ENCODE measurements around the gene EMP1. TPM values are rescaled to one million over a fixed set of nuclear protein-coding genes. Genes with fewer than 3 reads are reported as not detected.
A peak's percentile ranks its signal among the peaks of the same experiment; 100 is the strongest.

EMP1 gene
- total and polyA plus RNA-seq, 2 of the 8 experiments (the other 6 are each of a cell fraction or from before 2014, with no cell fraction given), result 0.17 to 0.65 TPM

DNA sequence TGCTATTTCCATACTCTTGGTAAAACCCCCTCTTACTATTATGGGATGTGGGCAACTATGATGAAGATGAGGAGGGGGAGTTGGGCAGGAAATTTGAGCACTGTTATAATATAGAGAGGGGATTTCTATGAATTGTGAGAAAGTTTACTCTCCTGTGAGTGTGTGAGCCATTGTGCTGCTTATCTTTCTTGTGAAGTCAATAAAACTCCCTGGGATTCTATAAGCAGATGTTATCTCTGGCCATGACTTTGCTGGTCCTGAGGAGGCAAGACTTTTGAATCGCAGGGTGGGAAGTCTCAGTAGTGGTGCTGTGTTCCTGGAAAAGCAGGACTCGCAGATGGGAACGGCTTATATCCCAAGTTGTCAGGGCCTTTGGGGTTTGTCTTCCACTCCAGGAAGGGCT is 62.2 kb downstream of the EMP1 start:
- no peak overlapping the region for H2BK12ac ChIP-seq (ENCODE audit: low read depth, low read length)
- H3K27ac ChIP-seq (ENCODE audit: low read depth, low read length), result no peak overlapping the region
- no peak overlapping the region for H2AFZ ChIP-seq (ENCODE audit: low read length)
- 90% methylated on average over 3 of the region's 3 CpGs; no CpG with 5 or more reads in 1 of the 2 experiments for WGBS, 2 experiments (ENCODE audit: extremely low coverage in 1 of 2, insufficient coverage in 1 of 2, insufficient read length in 1 of 2, insufficient replicate concordance in 2 of 2, low coverage in 1 of 2, low lambda C conversion rate in 2 of 2, missing lambda C conversion rate in 1 of 2)
- H2AK5ac ChIP-seq (ENCODE audit: low read depth, low read length), result no peak overlapping the region
- no peaks in the 10 kb centered on the region for H3K79me2 ChIP-seq (ENCODE audit: control insufficient read depth in 1 of 2, insufficient read depth in 2 of 2, low read length in 2 of 2)
- H4K5ac ChIP-seq (ENCODE audit: insufficient read length, low read depth, low read length), result no peak overlapping the region
- H2BK20ac ChIP-seq (ENCODE audit: low read length), result peak overlapping the region; percentile 27; the same call in 1 of the 2 replicates
- no peak overlapping the region for H3K56ac ChIP-seq (replicated peaks; ENCODE audit: insufficient read length, low read depth, low read length)
- H3K23ac ChIP-seq (ENCODE audit: insufficient read length), result no peak overlapping the region
- H2BK5ac ChIP-seq (ENCODE audit: low read depth, low read length), result no peak overlapping the region; the same call in 1 of the 2 replicates
- TF ChIP-seq GABPA (IDR thresholded peaks at IDR 0.05; ENCODE audit: borderline replicate concordance, insufficient read depth, low read length) (no peak), TAF7 (optimal IDR thresholded peaks at IDR 0.05; ENCODE audit: borderline replicate concordance, low read depth, low read length) (peak; percentile 40)
- no peaks in the 10 kb centered on the region for H3K36me3 ChIP-seq (ENCODE audit: control insufficient read depth in 2 of 4, insufficient read depth in 4 of 4, low read length in 3 of 4)
- H3K4me2 ChIP-seq (ENCODE audit: insufficient read depth in 1 of 2, low read depth in 2 of 2, low read length in 2 of 2), result no peak overlapping the region
- no peak overlapping the region for H3K14ac ChIP-seq (ENCODE audit: insufficient read length)
- H2BK15ac ChIP-seq (ENCODE audit: low read length), result no peak overlapping the region
- H3K4ac ChIP-seq (replicated peaks; ENCODE audit: insufficient read length, low read depth, low read length), result no peak overlapping the region
- no peaks in the 10 kb centered on the region for H3K9me3 ChIP-seq (ENCODE audit: insufficient read depth in 2 of 2, low read depth in 1 of 2, low read length in 1 of 2)
- no peak overlapping the region for H3K18ac ChIP-seq (ENCODE audit: extremely low read depth, low read length)
- ChIA-PET CTCF (ENCODE audit: partially characterized antibody) (no interaction called here), POLR2A (ENCODE audit: partially characterized antibody) (interaction anchor here (1.0 to 1.1 kb wide), 2 partner anchors 8 to 20 kb away, joined by 3 read pairs; no protein-coding TSS in a partner anchor)
- H4K20me1 ChIP-seq (replicated peaks in 1 of 2; ENCODE audit: control insufficient read depth in 1 of 2, insufficient read depth in 2 of 2, low read length in 2 of 2), result no peaks in the 10 kb centered on the region
- no peak for FAIRE-seq
- peak overlapping the region; percentile 15 for H2BK120ac ChIP-seq (replicated peaks; ENCODE audit: low read depth, low read length)
- no peak overlapping the region for H3K4me3 ChIP-seq (ENCODE audit: extremely low read depth in 1 of 4, insufficient read depth in 2 of 4, low read depth in 3 of 4, low read length in 4 of 4)
- H4K91ac ChIP-seq (replicated peaks; ENCODE audit: insufficient read length, low read length), result no peak overlapping the region
- no peak for DNase-seq (ENCODE audit: low read depth in 1 of 2, low spot score in 2 of 2)
- H3K9ac ChIP-seq (replicated peaks in 1 of 4; ENCODE audit: extremely low read depth in 1 of 4, low read depth in 3 of 4, low read length in 3 of 4), result no peak overlapping the region
- H3K23me2 ChIP-seq (ENCODE audit: low read depth, low read length), result no peaks in the 10 kb centered on the region; the same call in 1 of the 2 replicates
- H3K27me3 ChIP-seq (replicated peaks in 1 of 4; ENCODE audit: control insufficient read depth in 3 of 4, extremely low read depth in 1 of 4, insufficient read depth in 3 of 4, low read length in 3 of 4), result no peaks in the 10 kb centered on the region
- no peaks in the 10 kb centered on the region for H3K79me1 ChIP-seq (ENCODE audit: low read depth, low read length)
- no peak overlapping the region for H4K8ac ChIP-seq (ENCODE audit: extremely low read depth, insufficient read depth, low read length)
- H3K4me1 ChIP-seq (replicated peaks in 1 of 4; ENCODE audit: control insufficient read depth in 3 of 4, insufficient read depth in 4 of 4, low read length in 3 of 4), result peaks cover 2 to 12% (median 7%) of the 10 kb centered on the region in 4 experiments; a peak in 6 of 7 replicates

Data from H1 (cell line).